ENCODE measurements around the gene C6orf89.

The C6orf89 gene

GRCh38 chr6:36977470-36977941 lies 91.8 kb downstream of the C6orf89 start:
- TF ChIP-seq GATA2 (IDR thresholded peaks at IDR 0.05; ENCODE audit: low read depth, low read length): no peak
- TF ChIP-seq GATA3 (IDR thresholded peaks at IDR 0.05; ENCODE audit: low read depth, low read length): no peak
